Immature natural killer cell (primary cell): ENCODE results near the gene STAC3. TPM values are rescaled to one million over a fixed set of nuclear protein-coding genes. Genes with fewer than 3 reads are reported as not detected.
A peak's percentile ranks its signal among the peaks of the same experiment; 100 is the strongest.

Source experiments
- DNase-seq, 3 donors: peaks; one replicate each; pipeline ENCODE4 v3.0.0; 2022; ENCODE audit warnings: mixed read lengths in 1 of 3
- H3K27ac Mint-ChIP-seq, 6 donors: one replicate each; pipeline ENCODE4 v1.8.0; 2020; ENCODE audit warnings: mixed read lengths in 6 of 6, mild to moderate bottlenecking in 5 of 6, inconsistent platforms in 4 of 6, moderate library complexity in 3 of 6
- H3K27me3 Mint-ChIP-seq, 3 donors: one replicate each; pipeline ENCODE4 v1.8.0; 2020 to 2021; ENCODE audit warnings: low read depth in 3 of 3, mild to moderate bottlenecking in 3 of 3, mixed read lengths in 3 of 3, moderate library complexity in 3 of 3, inconsistent platforms in 1 of 3
- H3K36me3 Mint-ChIP-seq, 3 donors: one replicate each; pipeline ENCODE4 v1.8.0; 2020; ENCODE audit warnings: mixed read lengths in 3 of 3, inconsistent platforms in 2 of 3, mild to moderate bottlenecking in 2 of 3
- H3K4me1 Mint-ChIP-seq, 2 donors: one replicate each; pipeline ENCODE4 v1.8.0; 2020; ENCODE audit warnings: inconsistent platforms in 2 of 2, mild to moderate bottlenecking in 2 of 2, mixed read lengths in 2 of 2, moderate library complexity in 1 of 2
- H3K4me3 Mint-ChIP-seq, 5 donors: one replicate each; pipeline ENCODE4 v1.8.0; 2020; ENCODE audit warnings: mild to moderate bottlenecking in 5 of 5, mixed read lengths in 5 of 5, inconsistent platforms in 3 of 5, moderate library complexity in 3 of 5
- H3K9me3 Mint-ChIP-seq, 6 donors: one replicate each; pipeline ENCODE4 v1.8.0; 2020; ENCODE audit warnings: mild to moderate bottlenecking in 6 of 6, mixed read lengths in 6 of 6, inconsistent platforms in 4 of 6, moderate library complexity in 3 of 6
- polyA plus RNA-seq, 3 donors: library from polyadenylated mRNA; unstranded; fragments of 300-500 nt; fragmentation: Illumina TruSeq; gene quantifications; one replicate each; pipeline ENCODE4 v1.2.3, GENCODE V29; 2021

STAC3 gene
- polyA plus RNA-seq, 3 donors from 2014 or later = not detected

GRCh38 chr12:57219993-57220754 lies 30.8 kb downstream of the STAC3 start:
- no peak overlapping the region for H3K4me3 Mint-ChIP-seq

GRCh38 chr12:57219205-57219992 lies 31.6 kb downstream of the STAC3 start:
- no peak for DNase-seq
- Mint-ChIP-seq H3K9me3 (no peaks in the 10 kb centered on the region), H3K36me3 (no peaks in the 10 kb centered on the region), H3K4me3 (no peak overlapping the region), H3K27me3 (peaks cover 43 to 62% (median 62%) of the 10 kb centered on the region in 3 donors), H3K27ac (peak overlapping the region in 2 of 6 donors; percentile 36 to 85), H3K4me1 (peaks cover 53 to 59% of the 10 kb centered on the region in 2 donors)

More at GRCh38 chr12:57219993-57220754, 30.8 kb downstream of the STAC3 start:
- Mint-ChIP-seq H3K27me3 (peaks cover 42 to 57% (median 55%) of the 10 kb centered on the region in 3 donors), H3K4me1 (peaks cover 51 to 59% of the 10 kb centered on the region in 2 donors), H3K27ac (peak overlapping the region in 3 of 6 donors; percentile 50 to 82 (median 80)), H3K9me3 (no peaks in the 10 kb centered on the region), H3K36me3 (no peaks in the 10 kb centered on the region)
- no peak for DNase-seq

GRCh38 chr12:57218030-57218853 lies 32.7 kb downstream of the STAC3 start:
- peaks cover 54 to 57% of the 10 kb centered on the region in 2 donors for H3K4me1 Mint-ChIP-seq
- H3K9me3 Mint-ChIP-seq = peaks cover 0 to 2% (median 0%) of the 10 kb centered on the region in 6 donors
- peak overlapping the region in 2 of 5 donors; percentile 71 to 82 for H3K4me3 Mint-ChIP-seq
- peaks cover 48 to 69% (median 65%) of the 10 kb centered on the region in 3 donors for H3K27me3 Mint-ChIP-seq
- DNase-seq = no peak
- H3K36me3 Mint-ChIP-seq = no peaks in the 10 kb centered on the region
- peak overlapping the region in 4 of 6 donors; percentile 15 to 88 (median 79) for H3K27ac Mint-ChIP-seq

GRCh38 chr12:57216921-57217879 lies 33.8 kb downstream of the STAC3 start:
- H3K27ac Mint-ChIP-seq = peak overlapping the region in 5 of 6 donors; percentile 37 to 88 (median 70)
- H3K36me3 Mint-ChIP-seq = no peaks in the 10 kb centered on the region
- peaks cover 45 to 46% of the 10 kb centered on the region in 2 donors for H3K4me1 Mint-ChIP-seq
- H3K4me3 Mint-ChIP-seq = peak overlapping the region; percentile 71 to 82 (median 80)
- H3K9me3 Mint-ChIP-seq = peaks cover 0 to 2% (median 0%) of the 10 kb centered on the region in 6 donors
- peaks cover 42 to 68% (median 59%) of the 10 kb centered on the region in 3 donors for H3K27me3 Mint-ChIP-seq
- peak; percentile 61 to 70 (median 64) for DNase-seq

- peak within 1 kb of the TSS; percentile 71 to 83 (median 80) for H3K4me3 Mint-ChIP-seq
- peak within 1 kb of the TSS in 5 of 6 donors; percentile 71 to 88 (median 79) for H3K27ac Mint-ChIP-seq
- DNase-seq = peak in 1 of 3 donors; percentile 39
- peaks cover 37 to 39% of the 10 kb centered on the region in 2 donors for H3K4me1 Mint-ChIP-seq
- H3K9me3 Mint-ChIP-seq = peaks cover 0 to 2% (median 0%) of the 10 kb centered on the region in 6 donors
- no peaks in the 10 kb centered on the region for H3K36me3 Mint-ChIP-seq
- peaks cover 39 to 62% (median 57%) of the 10 kb centered on the region in 3 donors for H3K27me3 Mint-ChIP-seq
Observed at GRCh38 chr12:57216014-57216911, 34.7 kb downstream of the STAC3 start, which contains the start of gene NXPH4. NXPH4 (plus strand) TSS chr12:57216794; CDS start chr12:57216970, 176 bp downstream.

GRCh38 chr12:57215668-57216013 lies 35.3 kb downstream of the STAC3 start:
- peak; percentile 53 to 56 (median 55) for DNase-seq
- Mint-ChIP-seq H3K27me3 (peaks cover 32 to 57% (median 54%) of the 10 kb centered on the region in 3 donors), H3K27ac (peak overlapping the region in 5 of 6 donors; percentile 70 to 87 (median 73)), H3K9me3 (peaks cover 0 to 2% (median 0%) of the 10 kb centered on the region in 6 donors), H3K4me3 (peak overlapping the region; percentile 50 to 83 (median 69)), H3K4me1 (peaks cover 36 to 37% of the 10 kb centered on the region in 2 donors), H3K36me3 (no peaks in the 10 kb centered on the region)

GRCh38 chr12:57215065-57215464 lies 35.9 kb downstream of the STAC3 start:
- Mint-ChIP-seq H3K9me3 (peaks cover 0 to 2% (median 0%) of the 10 kb centered on the region in 6 donors), H3K4me1 (peaks cover 35 to 37% of the 10 kb centered on the region in 2 donors), H3K27me3 (peaks cover 32 to 57% (median 52%) of the 10 kb centered on the region in 3 donors), H3K27ac (peak overlapping the region in 4 of 6 donors; percentile 61 to 87 (median 70)), H3K36me3 (no peaks in the 10 kb centered on the region), H3K4me3 (peak overlapping the region in 4 of 5 donors; percentile 28 to 83 (median 60))
- DNase-seq = no peak

- H3K27ac Mint-ChIP-seq = peak overlapping the region in 3 of 6 donors; percentile 37 to 80 (median 53)
- peaks cover 35 to 37% of the 10 kb centered on the region in 2 donors for H3K4me1 Mint-ChIP-seq
- peak; percentile 55 to 62 (median 62) for DNase-seq
- H3K9me3 Mint-ChIP-seq = peaks cover 0 to 2% (median 0%) of the 10 kb centered on the region in 6 donors
- peaks cover 29 to 54% (median 52%) of the 10 kb centered on the region in 3 donors for H3K27me3 Mint-ChIP-seq
- H3K36me3 Mint-ChIP-seq = no peaks in the 10 kb centered on the region
- peak overlapping the region in 2 of 5 donors; percentile 47 to 51 for H3K4me3 Mint-ChIP-seq
Observed at GRCh38 chr12:57214398-57214781, 36.6 kb downstream of the STAC3 start.

- Mint-ChIP-seq H3K4me3 (peak overlapping the region in 1 of 5 donors; percentile 51), H3K4me1 (peaks cover 35 to 37% of the 10 kb centered on the region in 2 donors), H3K27me3 (peaks cover 27 to 50% (median 49%) of the 10 kb centered on the region in 3 donors), H3K27ac (peak overlapping the region in 2 of 6 donors; percentile 37 to 71), H3K36me3 (no peaks in the 10 kb centered on the region), H3K9me3 (peaks cover 0 to 2% (median 0%) of the 10 kb centered on the region in 6 donors)
- no peak for DNase-seq
Observed at GRCh38 chr12:57213763-57214397, 37.1 kb downstream of the STAC3 start.

GRCh38 chr12:57213058-57213715 lies 37.8 kb downstream of the STAC3 start:
- Mint-ChIP-seq H3K27me3 (peaks cover 21 to 47% (median 44%) of the 10 kb centered on the region in 3 donors), H3K4me1 (peaks cover 35 to 37% of the 10 kb centered on the region in 2 donors), H3K36me3 (no peaks in the 10 kb centered on the region), H3K27ac (peak overlapping the region in 2 of 6 donors; percentile 50 to 71), H3K9me3 (peaks cover 0 to 2% (median 0%) of the 10 kb centered on the region in 6 donors), H3K4me3 (peak overlapping the region in 1 of 5 donors; percentile 38)
- peak; percentile 81 to 83 (median 83) for DNase-seq
